ENCODE measurements around the gene HIC2.
A peak's percentile ranks its signal among the peaks of the same experiment; 100 is the strongest.
"Not testable (repeated sequence)": the region's sequence is repeated elsewhere in the genome, so short reads cannot be mapped to it uniquely, and the experiment has no call there.

HIC2 gene

GRCh38 chr22:21442123-21442522, 25.0 kb downstream of the HIC2 start:
- not testable (repeated sequence) for H3K9me3 Mint-ChIP-seq; H3K27ac Mint-ChIP-seq (ENCODE audit: low read depth); DNase-seq (ENCODE audit: low spot score in 2 of 2); H3K36me3 Mint-ChIP-seq (ENCODE audit: insufficient read depth); ATAC-seq (replicated peaks; ENCODE audit: extremely low read depth, poor library complexity, severe bottlenecking); H3K4me3 Mint-ChIP-seq; H3K27me3 Mint-ChIP-seq; H3K4me1 Mint-ChIP-seq

- not testable (repeated sequence) for ATAC-seq (replicated peaks; ENCODE audit: extremely low read depth, poor library complexity, severe bottlenecking); H3K36me3 Mint-ChIP-seq (ENCODE audit: insufficient read depth); H3K4me3 Mint-ChIP-seq
Observed at GRCh38 chr22:21442646-21443045, 25.5 kb downstream of the HIC2 start.

GRCh38 chr22:21443057-21443734, 26.0 kb downstream of the HIC2 start:
- Mint-ChIP-seq H3K36me3 (ENCODE audit: insufficient read depth) (peaks cover 9% of the 10 kb centered on the region), H3K4me1 (no peaks in the 10 kb centered on the region), H3K4me3 (no peak overlapping the region), H3K27me3 (no peaks in the 10 kb centered on the region), H3K9me3 (no peaks in the 10 kb centered on the region), H3K27ac (ENCODE audit: low read depth) (no peak overlapping the region)
- ATAC-seq (replicated peaks; ENCODE audit: extremely low read depth, poor library complexity, severe bottlenecking) = no peak
- peak in 1 of 2 donors; percentile 7 for DNase-seq (ENCODE audit: low spot score in 2 of 2)

More at GRCh38 chr22:21442646-21443045, 25.5 kb downstream of the HIC2 start:
- not testable (repeated sequence) for H3K27me3 Mint-ChIP-seq; H3K4me1 Mint-ChIP-seq; H3K27ac Mint-ChIP-seq (ENCODE audit: low read depth); DNase-seq (ENCODE audit: low spot score in 2 of 2); H3K9me3 Mint-ChIP-seq

GRCh38 chr22:21443735-21444421, 26.7 kb downstream of the HIC2 start:
- Mint-ChIP-seq H3K27me3 (no peaks in the 10 kb centered on the region), H3K4me1 (no peaks in the 10 kb centered on the region), H3K9me3 (no peaks in the 10 kb centered on the region), H3K4me3 (no peak overlapping the region), H3K36me3 (ENCODE audit: insufficient read depth) (peaks cover 9% of the 10 kb centered on the region), H3K27ac (ENCODE audit: low read depth) (no peak overlapping the region)
- DNase-seq (ENCODE audit: low spot score in 2 of 2) (peak in 1 of 2 donors; percentile 7), ATAC-seq (replicated peaks; ENCODE audit: extremely low read depth, poor library complexity, severe bottlenecking) (no peak)

GRCh38 chr22:21444701-21445436, 27.7 kb downstream of the HIC2 start:
- Mint-ChIP-seq H3K27ac (ENCODE audit: low read depth) (no peak overlapping the region), H3K36me3 (ENCODE audit: insufficient read depth) (peaks cover 9% of the 10 kb centered on the region), H3K4me3 (no peak overlapping the region), H3K27me3 (no peaks in the 10 kb centered on the region), H3K4me1 (no peaks in the 10 kb centered on the region), H3K9me3 (no peaks in the 10 kb centered on the region)
- ATAC-seq (replicated peaks; ENCODE audit: extremely low read depth, poor library complexity, severe bottlenecking) (no peak), DNase-seq (ENCODE audit: low spot score in 2 of 2) (peak in 1 of 2 donors; percentile 8)

GRCh38 chr22:21445437-21446127, 28.4 kb downstream of the HIC2 start:
- DNase-seq (ENCODE audit: low spot score in 2 of 2) (no peak), ATAC-seq (replicated peaks; ENCODE audit: extremely low read depth, poor library complexity, severe bottlenecking) (no peak)
- Mint-ChIP-seq H3K4me3 (no peak overlapping the region), H3K9me3 (no peaks in the 10 kb centered on the region), H3K4me1 (no peaks in the 10 kb centered on the region), H3K27ac (ENCODE audit: low read depth) (no peak overlapping the region), H3K36me3 (ENCODE audit: insufficient read depth) (peaks cover 9% of the 10 kb centered on the region), H3K27me3 (no peaks in the 10 kb centered on the region)

GRCh38 chr22:21446128-21446826, 29.1 kb downstream of the HIC2 start:
- DNase-seq (ENCODE audit: low spot score in 2 of 2) = peak in 1 of 2 donors; percentile 7
- Mint-ChIP-seq H3K4me1 (no peaks in the 10 kb centered on the region), H3K9me3 (no peaks in the 10 kb centered on the region), H3K36me3 (ENCODE audit: insufficient read depth) (peaks cover 9% of the 10 kb centered on the region), H3K27ac (ENCODE audit: low read depth) (no peak overlapping the region), H3K27me3 (no peaks in the 10 kb centered on the region), H3K4me3 (no peak overlapping the region)
- no peak for ATAC-seq (replicated peaks; ENCODE audit: extremely low read depth, poor library complexity, severe bottlenecking)

- no peak overlapping the region for H3K4me3 Mint-ChIP-seq
- DNase-seq (ENCODE audit: low spot score in 2 of 2) = peak in 1 of 2 donors; percentile 8
- H3K27me3 Mint-ChIP-seq = no peaks in the 10 kb centered on the region
- H3K9me3 Mint-ChIP-seq = no peaks in the 10 kb centered on the region
- H3K36me3 Mint-ChIP-seq (ENCODE audit: insufficient read depth) = peaks cover 9% of the 10 kb centered on the region
- H3K27ac Mint-ChIP-seq (ENCODE audit: low read depth) = no peak overlapping the region
- H3K4me1 Mint-ChIP-seq = no peaks in the 10 kb centered on the region
- ATAC-seq (replicated peaks; ENCODE audit: extremely low read depth, poor library complexity, severe bottlenecking) = no peak
Observed at GRCh38 chr22:21446827-21447690, 29.9 kb downstream of the HIC2 start.

GRCh38 chr22:21447694-21448402, 30.7 kb downstream of the HIC2 start:
- ATAC-seq (replicated peaks; ENCODE audit: extremely low read depth, poor library complexity, severe bottlenecking) (no peak), DNase-seq (ENCODE audit: low spot score in 2 of 2) (peak in 1 of 2 donors; percentile 6)
- Mint-ChIP-seq H3K4me1 (no peaks in the 10 kb centered on the region), H3K27ac (ENCODE audit: low read depth) (peak overlapping the region; percentile 35), H3K9me3 (no peaks in the 10 kb centered on the region), H3K4me3 (no peak overlapping the region), H3K27me3 (no peaks in the 10 kb centered on the region), H3K36me3 (ENCODE audit: insufficient read depth) (peaks cover 9% of the 10 kb centered on the region)

GRCh38 chr22:21448627-21449416, 31.7 kb downstream of the HIC2 start:
- Mint-ChIP-seq H3K4me3 (no peak overlapping the region), H3K36me3 (ENCODE audit: insufficient read depth) (peaks cover 7% of the 10 kb centered on the region), H3K4me1 (no peaks in the 10 kb centered on the region), H3K9me3 (no peaks in the 10 kb centered on the region), H3K27me3 (no peaks in the 10 kb centered on the region), H3K27ac (ENCODE audit: low read depth) (no peak overlapping the region)
- DNase-seq (ENCODE audit: low spot score in 2 of 2) (no peak), ATAC-seq (replicated peaks; ENCODE audit: extremely low read depth, poor library complexity, severe bottlenecking) (no peak)

All from central memory CD8-positive, alpha-beta T cell (primary cell).